ENCODE measurements around the gene TSFM.

The TSFM gene

GRCh38 chr12:57783466-57783801 lies 847 bp downstream of the TSFM start:
- no peak for DNase-seq
- no peak overlapping the region for H3K27ac ChIP-seq
- peaks cover 19% of the 10 kb centered on the region for H3K36me3 ChIP-seq (replicated peaks)
- H3K27me3 ChIP-seq (replicated peaks) = no peaks in the 10 kb centered on the region
- no peak for TF ChIP-seq CTCF (IDR thresholded peaks at IDR 0.05; ENCODE audit: low read depth, low read length, missing control alignments)
- in situ Hi-C loops (cut with HindIII; ENCODE audit: low pct_ligation_motif_present, low sequenced_read_pairs) = no loop called here
- H3K4me3 ChIP-seq (ENCODE audit: low read depth, low read length) = peak overlapping the region; percentile 99

- in situ Hi-C loops (cut with HindIII; ENCODE audit: low pct_ligation_motif_present, low sequenced_read_pairs) = no loop called here
- H3K36me3 ChIP-seq (replicated peaks) = peaks cover 21% of the 10 kb centered on the region
- no peaks in the 10 kb centered on the region for H3K27me3 ChIP-seq (replicated peaks)
- TF ChIP-seq CTCF (IDR thresholded peaks at IDR 0.05; ENCODE audit: low read depth, low read length, missing control alignments) = no peak
- no peak overlapping the region for H3K27ac ChIP-seq
- DNase-seq = no peak
- H3K4me3 ChIP-seq (ENCODE audit: low read depth, low read length) = no peak overlapping the region
These were observed 1.3 kb downstream of the TSFM start for GRCh38 chr12:57783861-57784260.

- Histone ChIP-seq H3K4me3 (ENCODE audit: low read depth, low read length) (no peak overlapping the region), H3K36me3 (replicated peaks) (peaks cover 48% of the 10 kb centered on the region), H3K27ac (peak overlapping the region; percentile 88), H3K27me3 (replicated peaks) (no peaks in the 10 kb centered on the region)
- in situ Hi-C loops (cut with HindIII; ENCODE audit: low pct_ligation_motif_present, low sequenced_read_pairs) = no loop called here
- no peak for TF ChIP-seq CTCF (IDR thresholded peaks at IDR 0.05; ENCODE audit: low read depth, low read length, missing control alignments)
- peak; percentile 88 for DNase-seq
These were observed 11.3 kb downstream of the TSFM start for GRCh38 chr12:57793920-57794319.

- no peak for TF ChIP-seq CTCF (IDR thresholded peaks at IDR 0.05; ENCODE audit: low read depth, low read length, missing control alignments)
- peaks cover 48% of the 10 kb centered on the region for H3K36me3 ChIP-seq (replicated peaks)
- no peaks in the 10 kb centered on the region for H3K27me3 ChIP-seq (replicated peaks)
- peak overlapping the region; percentile 55 for H3K27ac ChIP-seq
- no peak overlapping the region for H3K4me3 ChIP-seq (ENCODE audit: low read depth, low read length)
- in situ Hi-C loops (cut with HindIII; ENCODE audit: low pct_ligation_motif_present, low sequenced_read_pairs) = no loop called here
- no peak for DNase-seq
These were observed 12.8 kb downstream of the TSFM start for GRCh38 chr12:57795354-57795753.

GRCh38 chr12:57796996-57797395 lies 14.4 kb downstream of the TSFM start:
- in situ Hi-C loops (cut with HindIII; ENCODE audit: low pct_ligation_motif_present, low sequenced_read_pairs) = no loop called here
- DNase-seq = no peak
- Histone ChIP-seq H3K27ac (no peak overlapping the region), H3K27me3 (replicated peaks) (no peaks in the 10 kb centered on the region), H3K36me3 (replicated peaks) (peaks cover 48% of the 10 kb centered on the region), H3K4me3 (ENCODE audit: low read depth, low read length) (no peak overlapping the region)
- no peak for TF ChIP-seq CTCF (IDR thresholded peaks at IDR 0.05; ENCODE audit: low read depth, low read length, missing control alignments)

- in situ Hi-C loops (cut with HindIII; ENCODE audit: low pct_ligation_motif_present, low sequenced_read_pairs) = no loop called here
- DNase-seq = no peak
- H3K27me3 ChIP-seq (replicated peaks) = no peaks in the 10 kb centered on the region
- H3K4me3 ChIP-seq (ENCODE audit: low read depth, low read length) = no peak overlapping the region
- TF ChIP-seq CTCF (IDR thresholded peaks at IDR 0.05; ENCODE audit: low read depth, low read length, missing control alignments) = no peak
- H3K27ac ChIP-seq = no peak overlapping the region
- H3K36me3 ChIP-seq (replicated peaks) = peaks cover 48% of the 10 kb centered on the region
These were observed 15.3 kb downstream of the TSFM start for GRCh38 chr12:57797933-57798332.

Measured in brain microvascular endothelial cell (primary cell).